HG02763 (cell line): ENCODE measurements around the gene KCNQ5.
"Not testable (repeated sequence)": the region's sequence is repeated elsewhere in the genome, so short reads cannot be mapped to it uniquely, and the experiment has no call there.

Source experiments
- ATAC-seq: cut with Tn5 transposase; IDR thresholded peaks from one replicate; pipeline ENCODE4 v1.9.1; 2021; ENCODE audit warnings: mild to moderate bottlenecking, moderate library complexity; ENCODE audit not compliant: unreplicated experiment

Gene KCNQ5

DNA sequence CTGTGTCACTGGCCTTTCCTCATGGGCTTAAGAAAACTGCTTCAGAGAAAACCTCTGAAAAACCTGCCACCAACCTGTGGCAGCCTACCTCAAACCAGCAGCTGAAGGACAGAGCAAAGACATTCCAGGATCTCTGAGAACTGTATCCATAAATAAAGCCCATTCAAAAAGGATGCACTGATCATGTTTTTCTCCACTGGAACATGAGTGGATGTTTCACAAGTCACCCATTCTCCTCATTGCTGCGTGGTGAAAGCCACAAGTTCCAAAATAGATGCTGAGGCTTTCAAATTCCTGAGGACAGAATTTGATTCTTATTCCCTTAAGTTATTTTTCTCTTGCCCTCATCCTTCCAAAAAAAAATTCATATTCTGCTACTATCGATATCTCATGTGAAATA lies 322.8 kb downstream of the KCNQ5 start:
- no peak for ATAC-seq

DNA sequence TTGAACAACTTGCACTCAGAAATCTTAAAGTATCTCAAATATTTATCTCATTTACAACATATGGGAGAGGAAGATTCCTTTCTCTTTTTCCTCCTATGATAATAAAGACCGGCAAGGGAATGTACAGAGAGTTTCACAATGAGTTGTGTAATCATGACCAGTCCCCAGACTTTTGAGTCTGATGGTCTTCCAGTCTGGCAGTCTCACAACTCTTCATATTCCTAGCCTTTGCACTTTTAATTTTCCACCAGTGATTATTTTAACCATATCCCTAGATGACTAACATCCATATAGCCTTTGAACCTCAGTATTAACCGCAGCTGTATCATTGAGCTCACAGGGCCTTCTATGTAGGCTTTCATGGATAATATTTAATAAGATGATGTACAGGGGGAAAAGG lies 324.9 kb downstream of the KCNQ5 start:
- ATAC-seq = no peak

DNA sequence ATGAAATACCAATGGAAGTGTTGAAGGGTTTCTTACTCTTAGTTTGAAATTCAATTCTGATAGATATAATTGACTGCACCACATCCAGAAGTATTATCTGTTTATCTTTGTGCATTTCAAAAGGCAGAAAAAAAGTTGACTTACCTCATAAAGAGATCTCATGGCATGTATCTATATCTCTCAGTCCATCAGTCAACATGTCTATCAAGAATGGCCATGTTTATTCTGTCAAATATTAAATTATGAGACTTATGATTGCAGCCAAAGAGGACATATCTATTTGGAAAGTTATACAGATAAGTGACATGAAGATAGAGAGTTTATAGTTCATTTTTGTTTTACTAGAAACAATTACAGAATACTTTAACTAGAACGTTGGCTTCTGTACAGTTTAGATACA lies 325.7 kb downstream of the KCNQ5 start:
- no peak for ATAC-seq

DNA sequence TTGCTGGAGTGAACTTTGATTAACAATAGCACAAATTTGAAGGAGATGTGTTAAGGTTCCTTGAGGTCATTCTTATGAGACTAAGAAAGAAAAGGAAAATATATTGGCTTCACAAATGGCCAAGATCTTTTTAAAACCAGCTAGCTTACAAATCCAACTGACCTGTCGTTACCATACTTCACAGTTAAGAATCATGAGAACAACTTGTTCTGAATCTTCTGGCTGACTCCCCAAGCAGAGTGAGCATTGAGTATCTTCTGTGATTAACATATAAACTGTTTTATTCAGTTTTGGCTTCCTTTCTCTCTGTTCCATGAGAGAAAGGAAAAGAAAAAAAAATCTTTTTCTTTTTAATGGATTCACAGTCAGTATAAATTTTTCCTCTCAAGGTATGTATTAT lies 326.3 kb downstream of the KCNQ5 start:
- no peak for ATAC-seq

DNA sequence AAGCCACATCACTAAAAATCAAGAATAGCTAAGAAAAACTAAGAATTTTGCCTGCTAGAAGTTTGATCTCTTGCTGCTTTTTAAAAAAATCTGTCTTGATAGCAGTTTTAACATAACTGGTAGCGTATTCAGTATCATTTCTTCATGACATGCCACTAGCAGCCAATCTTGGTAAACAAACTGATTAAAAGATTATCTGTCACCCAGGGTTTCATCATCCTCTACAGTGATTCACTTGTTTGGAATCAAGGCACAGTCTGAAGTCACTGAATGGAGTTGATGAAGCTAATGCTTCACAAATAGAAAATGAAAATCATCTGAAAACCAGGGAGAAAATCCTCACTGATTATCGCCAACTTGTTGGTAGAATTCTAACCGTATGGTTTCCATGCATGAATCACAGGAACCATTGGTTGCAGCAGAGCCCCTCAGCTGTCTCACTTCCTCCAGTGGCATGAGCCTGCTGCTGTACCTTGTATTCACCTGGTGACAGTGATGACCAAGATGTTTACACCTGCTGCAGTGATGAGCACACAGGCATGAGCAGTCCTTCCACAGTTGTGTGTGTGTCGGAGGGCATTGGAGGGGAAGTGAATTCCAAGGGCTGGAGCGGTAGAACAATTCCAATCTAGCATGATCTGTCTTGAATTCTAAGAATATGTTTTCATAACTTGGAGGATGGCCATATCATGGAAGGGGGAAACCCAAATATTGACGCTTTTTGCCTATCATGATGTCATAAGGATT lies 328.4 kb downstream of the KCNQ5 start:
- ATAC-seq = no peak

DNA sequence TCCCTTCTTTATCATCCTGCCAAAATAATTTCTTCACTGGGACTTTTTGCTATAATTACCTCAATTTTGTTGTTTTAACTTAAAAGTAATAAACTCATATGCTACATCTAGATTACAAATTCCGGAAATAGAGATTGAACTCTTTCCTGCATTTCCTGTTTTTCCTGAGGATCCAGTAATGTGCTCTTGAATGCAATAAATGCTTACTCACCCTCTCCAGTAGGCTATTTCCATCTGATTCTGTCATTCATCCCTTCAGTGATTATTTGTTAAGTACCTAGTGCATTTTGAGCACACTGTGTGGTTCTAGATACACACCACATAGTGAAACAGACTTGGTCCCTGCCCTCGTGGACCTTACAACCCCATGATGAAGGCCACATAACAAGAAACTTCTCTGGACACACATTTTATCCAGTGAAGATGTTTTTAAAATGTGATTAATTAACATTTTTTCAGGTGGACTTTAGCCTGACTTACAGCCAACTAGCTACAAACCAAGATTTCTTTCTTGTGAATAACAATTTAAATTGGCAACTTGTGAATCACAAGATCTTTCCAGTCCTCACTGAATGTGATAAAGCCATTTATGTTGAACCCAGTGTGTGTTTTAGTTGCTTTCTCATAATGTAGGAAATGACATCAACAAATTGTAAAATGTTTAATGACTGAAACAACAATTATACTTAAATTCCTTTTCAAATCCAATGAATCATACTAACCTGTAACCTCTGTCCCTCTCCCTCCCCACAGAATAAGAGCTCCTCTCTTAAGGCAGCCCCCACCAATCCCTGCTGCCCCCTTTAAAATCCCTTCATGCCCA lies 331.2 kb downstream of the KCNQ5 start:
- ATAC-seq = no peak

DNA sequence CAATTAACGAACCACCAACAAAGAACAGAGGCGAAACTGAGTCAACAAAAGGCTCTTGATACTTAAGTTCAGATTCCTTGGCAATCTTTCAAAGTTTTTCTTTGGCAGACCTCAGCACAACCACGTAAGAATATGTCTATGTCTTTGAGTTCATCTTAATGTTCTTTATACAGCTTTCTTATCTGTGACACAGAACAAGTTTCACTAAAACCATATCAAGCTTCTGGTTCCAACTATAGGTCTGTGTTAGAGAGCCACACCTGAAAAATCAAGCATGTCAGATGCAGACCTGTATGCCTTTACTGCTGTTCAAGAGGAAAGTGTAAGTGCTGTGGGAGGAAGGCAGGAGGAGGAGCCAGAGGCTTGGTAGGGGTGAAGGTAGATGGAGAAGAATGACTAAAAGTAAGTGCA lies 332.1 kb downstream of the KCNQ5 start:
- ATAC-seq = no peak

DNA sequence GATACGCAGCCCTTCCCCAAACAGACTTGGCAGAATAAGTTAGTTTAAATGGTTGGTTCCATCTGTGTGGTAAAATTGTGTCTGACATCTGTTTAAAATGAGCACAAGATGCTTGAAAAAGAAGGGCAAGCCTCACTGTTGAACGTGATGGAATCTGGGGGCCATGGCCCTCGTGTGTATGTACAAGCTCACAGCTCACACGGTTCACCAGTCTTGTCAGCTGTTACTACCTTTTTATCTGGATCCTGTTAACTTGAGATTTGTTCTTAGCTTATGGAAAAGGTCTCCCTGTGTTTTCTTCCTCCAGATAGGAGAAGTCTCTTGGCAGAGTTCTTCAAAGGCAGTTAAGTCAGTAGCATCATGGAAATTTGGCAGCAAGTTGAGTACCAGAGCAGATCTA lies 332.9 kb downstream of the KCNQ5 start:
- no peak for ATAC-seq

DNA sequence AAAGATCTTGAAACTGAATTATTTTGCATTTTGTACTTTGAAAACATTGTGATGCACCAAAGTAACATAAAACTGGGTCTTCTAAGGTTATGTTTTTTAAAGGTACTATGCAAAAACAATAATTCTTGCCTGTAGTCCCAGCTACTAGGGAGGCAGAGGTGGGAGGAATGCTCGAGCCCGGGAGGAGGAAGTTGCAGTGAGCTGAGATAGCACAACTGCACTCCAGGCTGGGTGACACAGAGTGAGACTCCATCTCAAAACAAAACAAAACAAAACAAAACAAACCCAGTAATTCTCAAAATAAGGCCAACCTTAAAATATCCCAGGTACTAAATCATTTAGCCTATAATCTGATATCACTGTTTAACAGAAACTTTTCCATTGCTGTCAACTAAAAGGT lies 333.8 kb downstream of the KCNQ5 start:
- no peak for ATAC-seq

DNA sequence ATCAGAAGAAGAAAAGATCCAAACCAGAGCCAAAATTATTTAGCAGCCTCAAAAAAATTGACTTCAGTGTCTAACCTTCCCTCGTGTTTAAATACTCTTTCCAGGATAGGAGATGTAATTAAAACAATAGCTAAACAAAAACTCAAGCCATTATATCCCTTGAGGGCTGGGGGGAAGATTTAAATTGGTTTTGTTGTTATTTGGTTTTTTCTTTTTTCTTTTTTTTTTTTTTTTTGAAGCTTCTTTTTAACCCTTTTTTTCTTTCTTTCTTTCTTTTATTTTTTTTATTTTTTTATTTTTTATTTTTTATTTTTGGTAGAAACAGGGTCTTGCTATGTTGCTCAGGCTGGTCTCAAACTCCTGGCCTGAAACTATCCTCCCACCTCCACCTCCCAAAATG lies 334.4 kb downstream of the KCNQ5 start:
- no peak for ATAC-seq

DNA sequence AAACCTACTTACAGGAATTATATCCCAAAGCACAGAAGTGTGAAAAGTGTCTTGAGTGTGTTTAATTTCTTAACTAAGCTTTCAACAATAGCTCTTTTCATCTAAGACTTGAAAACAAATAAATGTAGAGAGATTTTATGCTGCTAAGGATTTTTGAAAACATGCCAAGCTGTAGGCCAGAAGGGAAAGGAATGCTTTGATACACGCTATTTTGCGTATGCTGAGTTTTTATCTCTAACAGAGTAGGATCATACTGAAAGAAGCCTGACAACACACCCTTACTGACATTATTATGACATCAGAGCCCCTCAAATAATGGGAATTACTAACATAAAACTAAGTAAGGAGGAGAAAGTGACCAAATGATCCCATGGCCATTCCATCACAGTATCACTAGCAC lies 338.0 kb downstream of the KCNQ5 start:
- ATAC-seq = no peak

DNA sequence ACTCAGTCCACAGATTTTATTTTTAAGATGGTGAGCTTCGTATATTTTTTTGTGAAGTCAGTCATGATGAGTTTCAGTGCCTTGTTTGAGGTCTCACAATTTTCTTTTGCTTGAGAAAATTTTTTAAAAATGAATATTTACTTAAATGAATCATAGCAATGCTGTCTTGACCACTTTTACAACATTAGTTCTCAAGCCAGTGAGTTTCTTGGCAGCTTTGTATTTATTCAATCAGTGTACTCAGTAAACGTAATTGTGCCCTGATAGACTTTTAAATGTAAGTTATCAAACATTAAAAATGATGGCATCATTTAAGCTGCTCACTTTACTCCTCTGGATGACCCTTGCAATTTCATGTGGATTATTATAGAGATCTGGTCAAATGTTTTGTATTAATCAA lies 342.1 kb downstream of the KCNQ5 start:
- ATAC-seq = no peak

DNA sequence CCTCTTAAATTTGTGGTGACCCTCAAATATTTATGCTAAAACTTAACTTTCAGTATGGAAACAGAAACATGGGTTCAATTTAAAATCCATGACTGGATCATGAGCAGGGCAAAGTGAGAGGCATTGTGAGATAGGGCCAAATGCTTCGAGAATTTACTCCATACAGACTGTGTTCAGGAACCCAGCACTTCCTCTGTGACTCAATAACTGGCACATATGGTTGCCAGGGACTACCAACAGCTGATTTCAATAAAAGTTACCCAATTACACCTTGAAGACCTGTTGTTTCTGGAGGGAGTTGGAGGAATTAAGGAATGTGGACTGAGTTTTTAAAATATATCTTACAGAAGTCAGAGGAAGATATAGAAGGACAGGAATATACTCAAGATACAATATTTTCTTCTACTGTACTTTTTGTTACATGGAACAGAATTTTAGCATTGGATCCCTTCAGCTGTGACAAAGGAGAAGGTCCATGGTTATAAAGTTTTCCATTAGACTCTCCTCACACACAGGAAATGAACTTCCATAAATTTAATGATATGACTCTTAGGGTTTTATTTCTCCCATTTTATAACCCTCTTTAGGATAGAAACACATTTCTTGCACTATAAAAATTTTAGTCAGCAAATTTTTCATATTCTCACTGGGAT lies 344.9 kb downstream of the KCNQ5 start:
- ATAC-seq = no peak

DNA sequence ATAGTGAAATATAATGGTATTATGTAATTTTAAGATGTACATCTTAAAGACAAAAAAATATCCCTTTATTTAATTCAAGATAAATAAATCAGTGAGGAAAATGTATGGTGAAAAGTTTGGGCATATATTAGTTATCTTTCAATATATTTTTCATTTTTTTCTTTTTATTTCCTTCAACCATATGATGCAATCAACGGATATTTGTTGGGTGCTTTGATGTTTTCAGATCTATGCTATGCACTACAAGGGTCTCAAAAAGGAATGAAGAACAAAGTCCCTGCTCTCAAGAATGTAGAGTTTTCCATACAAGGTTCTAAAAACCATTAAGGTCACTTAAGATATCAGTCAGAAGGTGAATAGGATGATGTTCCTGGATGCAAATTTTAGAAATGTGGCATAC lies 345.5 kb downstream of the KCNQ5 start:
- ATAC-seq = no peak

DNA sequence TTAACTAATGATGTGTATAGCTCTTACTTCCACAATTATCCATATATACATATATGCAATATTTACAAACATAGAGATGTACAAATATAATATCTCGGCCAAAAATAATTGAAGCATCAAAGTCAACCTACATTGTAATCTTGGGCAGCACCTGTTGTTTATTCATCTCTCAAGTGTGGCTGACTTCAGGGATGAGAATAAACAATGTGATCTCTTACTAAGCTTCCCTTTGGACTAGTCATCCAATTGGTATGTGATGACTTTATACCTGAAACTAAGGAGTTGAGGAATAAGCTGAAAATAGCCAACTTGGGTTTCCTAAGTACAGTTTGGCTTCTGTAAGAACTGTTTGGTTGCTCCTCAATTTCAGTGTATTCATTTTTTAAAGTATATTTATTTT lies 346.8 kb downstream of the KCNQ5 start:
- ATAC-seq = no peak

DNA sequence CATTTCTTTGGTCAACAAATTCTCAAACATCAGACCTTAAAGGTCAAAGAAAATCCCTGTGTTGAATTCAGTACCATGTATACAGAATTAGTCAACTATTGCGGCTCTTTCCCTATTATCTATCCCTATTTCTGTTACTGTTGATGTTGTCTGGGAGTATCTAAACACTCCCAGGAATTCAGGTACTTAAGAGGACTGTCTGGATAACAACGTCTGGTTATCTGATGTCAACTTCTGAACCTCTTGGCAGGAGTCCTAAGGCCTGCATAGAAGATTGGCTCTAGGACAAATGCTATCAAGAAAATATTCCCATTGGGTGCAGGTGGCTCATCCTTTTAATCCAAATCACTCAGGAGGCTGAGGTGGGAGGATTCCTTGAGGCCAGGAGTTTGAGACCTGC lies 347.8 kb downstream of the KCNQ5 start:
- ATAC-seq = no peak

DNA sequence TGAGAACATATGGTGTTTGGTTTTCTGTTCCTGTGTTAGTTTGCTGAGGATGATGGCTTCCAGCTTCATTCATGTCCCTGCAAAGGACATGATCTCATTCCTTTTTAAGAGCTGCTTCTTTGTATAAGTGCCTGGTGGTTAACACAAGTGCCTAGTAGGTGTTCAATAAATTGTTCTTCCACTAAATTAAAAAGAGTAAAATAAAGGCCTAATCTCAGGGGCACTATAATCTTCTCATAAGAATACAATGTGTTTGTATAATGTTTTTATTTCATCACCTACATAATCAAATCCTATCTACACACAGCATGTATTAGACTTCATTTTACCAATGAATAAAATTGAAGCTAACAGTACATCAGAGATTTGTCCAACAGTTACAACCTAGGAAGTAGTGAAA lies 350.7 kb downstream of the KCNQ5 start:
- no peak for ATAC-seq

DNA sequence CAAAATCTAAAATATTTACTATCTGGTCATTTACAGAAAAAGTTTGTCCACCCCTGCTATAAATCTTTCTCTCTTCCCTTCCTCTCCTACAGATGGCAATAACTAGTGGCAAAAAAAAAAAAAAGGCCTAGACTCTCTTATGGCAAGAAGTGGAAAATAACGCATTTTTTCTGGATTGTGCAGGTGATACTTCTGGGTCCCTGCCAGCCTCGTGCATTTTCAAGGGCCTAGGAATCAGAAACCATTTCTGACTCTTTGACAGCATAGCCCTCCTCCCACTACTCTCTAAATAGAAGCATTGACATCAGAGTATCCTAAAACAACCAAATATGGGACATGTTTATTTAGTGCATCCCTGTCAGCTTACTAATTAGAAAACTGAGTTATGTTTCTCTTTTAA lies 352.4 kb downstream of the KCNQ5 start:
- ATAC-seq = no peak

DNA sequence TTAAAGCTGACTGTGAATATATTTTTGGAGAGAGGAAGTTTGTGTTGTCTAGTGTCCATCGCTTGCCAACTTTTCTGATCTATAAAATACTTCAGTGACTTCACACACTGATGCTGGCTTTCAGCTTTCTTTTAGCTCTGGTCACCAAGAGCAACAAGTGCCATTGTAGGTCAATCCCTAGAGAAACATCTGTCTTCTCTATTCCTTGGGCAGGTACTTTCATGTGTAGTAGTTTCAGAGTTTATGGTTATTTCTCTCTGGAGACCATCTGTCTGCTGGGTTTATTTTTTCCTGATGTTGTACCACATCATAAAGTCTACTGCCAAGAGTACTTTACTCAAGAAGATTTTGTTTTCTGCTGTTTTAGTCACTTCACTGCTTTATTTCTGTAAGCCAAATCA lies 353.5 kb downstream of the KCNQ5 start:
- peak; percentile 49 for ATAC-seq

DNA sequence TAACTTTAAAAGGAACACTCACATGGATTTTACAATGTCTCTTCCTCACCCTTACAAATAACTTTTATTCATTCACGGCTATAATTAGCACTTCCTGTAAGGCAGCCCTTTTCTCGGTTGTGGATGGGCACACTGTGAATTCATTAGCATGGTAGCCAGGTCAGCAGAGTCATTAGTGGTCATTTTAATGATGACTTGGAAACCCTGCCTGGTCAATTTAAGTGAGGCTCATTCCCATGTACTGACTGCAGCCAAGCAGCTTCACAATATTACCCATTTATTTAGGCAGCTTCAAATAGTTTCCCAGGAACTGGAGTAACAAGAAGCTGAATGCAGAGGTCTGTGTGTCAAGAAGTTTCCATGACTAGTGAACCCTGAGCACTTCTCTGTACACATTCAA lies 354.6 kb downstream of the KCNQ5 start:
- ATAC-seq = no peak

DNA sequence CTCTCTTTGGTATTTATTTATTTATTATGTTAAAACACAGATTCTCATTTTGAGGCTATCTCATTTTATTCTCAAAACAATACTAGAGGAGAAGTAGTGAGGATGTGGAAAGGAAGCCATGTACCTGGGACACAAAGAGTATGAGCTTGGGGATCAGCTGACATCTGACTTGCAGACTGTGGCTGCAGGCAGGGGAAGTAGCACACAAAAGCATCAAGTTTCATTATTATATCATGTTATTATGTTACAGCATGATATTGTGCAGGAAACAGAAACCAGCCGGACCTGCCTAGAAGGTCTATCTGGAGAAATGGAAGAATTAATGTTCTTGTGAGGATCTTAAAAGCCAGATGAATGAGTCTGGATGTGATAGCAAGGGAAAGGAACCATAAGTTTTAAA lies 355.2 kb downstream of the KCNQ5 start:
- ATAC-seq = no peak

DNA sequence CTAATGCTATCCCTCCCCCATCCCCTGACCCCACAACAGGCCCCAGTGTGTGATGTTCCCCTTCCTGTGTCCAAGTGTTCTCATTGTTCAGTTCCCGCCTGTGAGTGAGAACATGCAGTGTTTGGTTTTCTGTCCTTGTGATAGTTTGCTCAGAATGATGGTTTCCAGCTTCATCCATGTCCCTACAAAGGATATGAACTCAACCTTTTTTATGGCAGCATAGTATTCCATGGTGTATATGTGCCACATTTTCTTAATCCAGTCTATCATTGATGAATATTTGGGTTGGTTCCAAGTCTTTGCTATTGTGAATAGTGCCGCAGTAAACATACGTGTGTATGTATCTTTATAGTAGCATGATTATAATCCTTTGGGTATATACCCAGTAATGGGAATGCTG lies 356.9 kb downstream of the KCNQ5 start:
- not testable (repeated sequence) for ATAC-seq
